ENCODE data around the gene LAMB2.

The LAMB2 gene

DNA sequence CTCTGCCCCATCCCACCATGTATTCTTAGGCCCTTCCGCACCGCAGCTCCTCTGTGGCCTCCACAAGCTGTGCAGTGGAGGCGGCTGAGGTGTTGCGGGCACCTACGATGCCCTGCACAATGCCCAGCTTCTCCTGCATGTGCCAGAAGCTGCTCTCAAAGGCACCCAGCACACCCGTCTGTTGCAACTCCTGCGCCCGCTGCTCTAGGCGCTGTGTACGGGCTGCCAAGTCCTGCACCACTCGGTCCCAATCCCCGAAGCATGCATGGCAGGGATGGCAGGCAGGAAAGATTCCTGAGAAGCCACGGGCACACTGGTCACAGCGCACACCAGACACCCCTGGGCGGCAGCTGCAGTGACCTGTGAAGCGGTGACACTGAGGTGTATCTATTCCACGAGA is 9.2 kb downstream of the LAMB2 start:
- H3K9me2 ChIP-seq (replicated peaks; ENCODE audit: low read depth, low read length), result no peaks in the 10 kb centered on the region
- H3K4me1 ChIP-seq (ENCODE audit: insufficient read depth, low read length, poor library complexity, severe bottlenecking), result peaks cover 18% of the 10 kb centered on the region
- no peak overlapping the region for H3K4me2 ChIP-seq (ENCODE audit: low read depth, low read length, poor library complexity, severe bottlenecking)
- H4K20me1 ChIP-seq (ENCODE audit: insufficient read depth, low read length, poor library complexity, severe bottlenecking), result peaks cover 3% of the 10 kb centered on the region
- no peak overlapping the region for H3K4me3 ChIP-seq (ENCODE audit: low read length, poor library complexity, severe bottlenecking)
- H3K9me3 ChIP-seq (ENCODE audit: insufficient read depth, low read depth, low read length), result no peaks in the 10 kb centered on the region
- TF ChIP-seq, protein P1, sequence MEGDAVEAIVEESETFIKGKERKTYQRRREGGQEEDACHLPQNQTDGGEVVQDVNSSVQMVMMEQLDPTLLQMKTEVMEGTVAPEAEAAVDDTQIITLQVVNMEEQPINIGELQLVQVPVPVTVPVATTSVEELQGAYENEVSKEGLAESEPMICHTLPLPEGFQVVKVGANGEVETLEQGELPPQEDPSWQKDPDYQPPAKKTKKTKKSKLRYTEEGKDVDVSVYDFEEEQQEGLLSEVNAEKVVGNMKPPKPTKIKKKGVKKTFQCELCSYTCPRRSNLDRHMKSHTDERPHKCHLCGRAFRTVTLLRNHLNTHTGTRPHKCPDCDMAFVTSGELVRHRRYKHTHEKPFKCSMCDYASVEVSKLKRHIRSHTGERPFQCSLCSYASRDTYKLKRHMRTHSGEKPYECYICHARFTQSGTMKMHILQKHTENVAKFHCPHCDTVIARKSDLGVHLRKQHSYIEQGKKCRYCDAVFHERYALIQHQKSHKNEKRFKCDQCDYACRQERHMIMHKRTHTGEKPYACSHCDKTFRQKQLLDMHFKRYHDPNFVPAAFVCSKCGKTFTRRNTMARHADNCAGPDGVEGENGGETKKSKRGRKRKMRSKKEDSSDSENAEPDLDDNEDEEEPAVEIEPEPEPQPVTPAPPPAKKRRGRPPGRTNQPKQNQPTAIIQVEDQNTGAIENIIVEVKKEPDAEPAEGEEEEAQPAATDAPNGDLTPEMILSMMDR (conservative IDR thresholded peaks at IDR 0.05; ENCODE audit: low read length), result no peak
- TF ChIP-seq EZH2phosphoT487 (IDR thresholded peaks at IDR 0.05; ENCODE audit: borderline replicate concordance), result no peak
- H3F3A ChIP-seq (ENCODE audit: low read depth), result peaks cover 7% of the 10 kb centered on the region
- H3K9ac ChIP-seq (ENCODE audit: low read depth, low read length, poor library complexity, severe bottlenecking), result no peak overlapping the region
- no peaks in the 10 kb centered on the region for H3K27me3 ChIP-seq (ENCODE audit: insufficient read depth, low read length, poor library complexity, severe bottlenecking)
- no peak overlapping the region for H2AFZ ChIP-seq (ENCODE audit: low read length)
- peaks cover 16% of the 10 kb centered on the region for H3K79me2 ChIP-seq (ENCODE audit: insufficient read depth, low read length)
- H3K36me3 ChIP-seq (ENCODE audit: insufficient read depth, low read length), result no peaks in the 10 kb centered on the region

DNA sequence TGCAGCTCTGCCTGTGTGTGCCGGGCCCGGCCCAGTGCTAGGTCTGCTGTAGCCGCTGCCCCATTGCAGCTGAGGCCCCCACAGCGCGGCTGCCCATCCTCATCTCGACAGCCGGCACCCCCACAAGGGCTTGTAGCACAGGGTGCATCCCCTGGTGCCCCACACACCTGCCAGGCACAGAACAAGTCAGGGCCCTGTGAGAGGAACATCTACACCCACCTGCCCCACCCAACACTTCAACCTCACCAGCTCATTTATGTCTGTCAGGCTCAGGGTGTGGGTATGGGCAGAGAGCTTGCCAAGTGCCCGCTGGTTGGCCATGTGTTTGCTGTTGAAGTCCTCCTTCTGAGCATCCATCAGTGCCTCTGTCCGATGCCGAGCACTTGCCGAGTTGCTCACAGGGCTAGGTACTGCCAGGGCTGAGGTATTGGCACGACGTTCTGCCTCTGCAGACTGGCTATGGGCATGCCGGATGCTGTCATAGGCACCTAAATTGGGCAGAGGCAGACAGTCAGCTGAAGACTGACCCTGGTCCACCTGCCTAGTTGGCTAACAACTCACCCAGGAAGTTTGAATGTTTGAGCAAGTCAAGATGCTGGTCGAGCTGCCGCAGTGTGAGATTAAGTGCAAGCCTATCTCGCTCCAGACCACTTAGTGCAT is 9.8 kb downstream of the LAMB2 start:
- Histone ChIP-seq H3K4me3 (ENCODE audit: low read length, poor library complexity, severe bottlenecking) (no peak overlapping the region), H3K9me2 (replicated peaks; ENCODE audit: low read depth, low read length) (no peaks in the 10 kb centered on the region), H3K36me3 (ENCODE audit: insufficient read depth, low read length) (peaks cover under 1% of the 10 kb centered on the region; the same call in 1 of the 2 replicates), H3K9me3 (ENCODE audit: insufficient read depth, low read depth, low read length) (no peaks in the 10 kb centered on the region), H3K4me2 (ENCODE audit: low read depth, low read length, poor library complexity, severe bottlenecking) (no peak overlapping the region), H3K79me2 (ENCODE audit: insufficient read depth, low read length) (peaks cover 23% of the 10 kb centered on the region), H3K9ac (ENCODE audit: low read depth, low read length, poor library complexity, severe bottlenecking) (no peak overlapping the region), H3K4me1 (ENCODE audit: insufficient read depth, low read length, poor library complexity, severe bottlenecking) (peaks cover 21% of the 10 kb centered on the region), H3F3A (ENCODE audit: low read depth) (peaks cover 7% of the 10 kb centered on the region), H2AFZ (ENCODE audit: low read length) (no peak overlapping the region), H4K20me1 (ENCODE audit: insufficient read depth, low read length, poor library complexity, severe bottlenecking) (peaks cover 3% of the 10 kb centered on the region), H3K27me3 (ENCODE audit: insufficient read depth, low read length, poor library complexity, severe bottlenecking) (no peaks in the 10 kb centered on the region)
- TF ChIP-seq, protein P1 (conservative IDR thresholded peaks at IDR 0.05; ENCODE audit: low read length), result no peak
- TF ChIP-seq EZH2phosphoT487 (IDR thresholded peaks at IDR 0.05; ENCODE audit: borderline replicate concordance), result no peak

DNA sequence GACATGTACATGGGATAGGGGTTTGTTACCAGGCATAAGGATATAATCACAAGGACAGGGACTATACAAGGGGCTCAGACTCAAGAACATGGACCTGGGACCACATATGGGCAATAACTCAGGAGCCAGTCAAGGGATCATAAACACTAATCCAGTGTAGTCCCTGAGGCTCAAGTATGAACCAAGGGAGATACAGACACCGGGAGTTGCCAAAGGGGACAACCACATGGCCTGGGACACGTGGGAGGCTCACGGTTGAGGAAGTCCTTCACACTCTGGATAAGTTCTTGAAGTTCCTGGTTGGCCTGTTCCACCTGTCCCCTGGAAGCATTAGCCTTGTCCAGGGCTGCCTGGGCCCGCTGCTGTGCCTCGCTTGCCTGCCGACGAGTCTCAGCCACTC is 10.4 kb downstream of the LAMB2 start:
- Histone ChIP-seq H3K4me3 (ENCODE audit: low read length, poor library complexity, severe bottlenecking) (no peak overlapping the region), H3K4me1 (ENCODE audit: insufficient read depth, low read length, poor library complexity, severe bottlenecking) (peaks cover 21% of the 10 kb centered on the region), H3K27me3 (ENCODE audit: insufficient read depth, low read length, poor library complexity, severe bottlenecking) (no peaks in the 10 kb centered on the region), H4K20me1 (ENCODE audit: insufficient read depth, low read length, poor library complexity, severe bottlenecking) (peaks cover 3% of the 10 kb centered on the region), H3K79me2 (ENCODE audit: insufficient read depth, low read length) (peaks cover 28% of the 10 kb centered on the region), H2AFZ (ENCODE audit: low read length) (no peak overlapping the region), H3K36me3 (ENCODE audit: insufficient read depth, low read length) (peaks cover 6% of the 10 kb centered on the region; the same call in 1 of the 2 replicates), H3K4me2 (ENCODE audit: low read depth, low read length, poor library complexity, severe bottlenecking) (no peak overlapping the region), H3F3A (ENCODE audit: low read depth) (peaks cover 7% of the 10 kb centered on the region), H3K9ac (ENCODE audit: low read depth, low read length, poor library complexity, severe bottlenecking) (no peak overlapping the region), H3K9me2 (replicated peaks; ENCODE audit: low read depth, low read length) (no peaks in the 10 kb centered on the region), H3K9me3 (ENCODE audit: insufficient read depth, low read depth, low read length) (no peaks in the 10 kb centered on the region)
- TF ChIP-seq EZH2phosphoT487 (IDR thresholded peaks at IDR 0.05; ENCODE audit: borderline replicate concordance), result no peak
- TF ChIP-seq, protein P1 (conservative IDR thresholded peaks at IDR 0.05; ENCODE audit: low read length), result no peak
